Keratinocyte (primary cell): ENCODE data around the gene ERBB2. TPM values are rescaled to one million over a fixed set of nuclear protein-coding genes. Genes with fewer than 3 reads are reported as not detected.

Experiments used
- DNase-seq: peaks from one replicate; pipeline ENCODE4 v3.0.0-alpha.2; 2011; ENCODE audit warnings: low read depth, missing footprints, low spot score
- FAIRE-seq: peaks from 2 replicates; lab custom pipeline; 2011; peaks lifted over from hg19 to GRCh38; lab: Jason Lieb, UNC
- H2AFZ ChIP-seq: 2 replicates; pipeline ENCODE4 v1.6.0; 2012; ENCODE audit warnings: low read length, control low read depth, inconsistent platforms; ENCODE audit not compliant: control insufficient read depth
- H3K27ac ChIP-seq: 2 replicates; pipeline ENCODE4 v1.5.1; 2011; ENCODE audit warnings: low read length; ENCODE audit not compliant: control insufficient read depth, insufficient read depth
- H3K27me3 ChIP-seq: 3 replicates; pipeline ENCODE4 v1.6.0; 2011; ENCODE audit warnings: low read length; ENCODE audit not compliant: control insufficient read depth, insufficient read depth; ENCODE audit errors: extremely low read depth
- H3K36me3 ChIP-seq, 2 experiments: 2 replicates in 1 of 2; 3 replicates in 1 of 2; pipeline ENCODE4 v1.5.1; 2011; ENCODE audit warnings: low read length in 2 of 2, mild to moderate bottlenecking in 1 of 2; ENCODE audit not compliant: control insufficient read depth in 2 of 2, insufficient read depth in 2 of 2; ENCODE audit errors: extremely low read depth in 1 of 2
- H3K4me1 ChIP-seq: 3 replicates; pipeline ENCODE4 v1.5.1; 2011; ENCODE audit warnings: low read length; ENCODE audit not compliant: control insufficient read depth, insufficient read depth; ENCODE audit errors: extremely low read depth
- H3K4me2 ChIP-seq: 3 replicates; pipeline ENCODE4 v1.6.0; 2011; ENCODE audit warnings: low read depth, low read length; ENCODE audit not compliant: control insufficient read depth, insufficient read depth; ENCODE audit errors: extremely low read depth
- H3K4me3 ChIP-seq, 3 experiments: fragments of 200-600 bp in 1 of 3; sonication (generic) in 1 of 3; 2 replicates in 2 of 3; 3 replicates in 1 of 3; pipeline ENCODE4 v1.5.1; 2011 to 2016; ENCODE audit warnings: low read length in 3 of 3, mild to moderate bottlenecking in 3 of 3, control low read depth in 2 of 3, inconsistent platforms in 1 of 3, low read depth in 1 of 3, mixed read lengths in 1 of 3, mixed run types in 1 of 3, moderate library complexity in 1 of 3; ENCODE audit not compliant: control insufficient read depth in 2 of 3, insufficient read depth in 2 of 3; ENCODE audit errors: extremely low read depth in 1 of 3
- H3K79me2 ChIP-seq: 2 replicates; pipeline ENCODE4 v1.6.0; 2012; ENCODE audit warnings: low read length; ENCODE audit not compliant: control insufficient read depth, insufficient read depth
- H3K9ac ChIP-seq: 3 replicates; pipeline ENCODE4 v1.6.0; 2011; ENCODE audit warnings: low read length; ENCODE audit not compliant: control insufficient read depth, insufficient read depth; ENCODE audit errors: extremely low read depth
- H3K9me1 ChIP-seq: 3 replicates; pipeline ENCODE4 v1.6.0; 2011; ENCODE audit warnings: low read length; ENCODE audit not compliant: control insufficient read depth, insufficient read depth; ENCODE audit errors: extremely low read depth
- H3K9me3 ChIP-seq: 2 replicates; pipeline ENCODE4 v1.5.1; 2012; ENCODE audit warnings: low read depth, low read length; ENCODE audit not compliant: control insufficient read depth
- H4K20me1 ChIP-seq: 3 replicates; pipeline ENCODE4 v1.6.0; 2011; ENCODE audit warnings: low read length; ENCODE audit not compliant: control insufficient read depth, insufficient read depth; ENCODE audit errors: extremely low read depth
- EZH2 ChIP-seq: IDR thresholded peaks from one replicate; pipeline ENCODE4 v1.6.1; 2012; ENCODE audit warnings: inconsistent platforms, mild to moderate bottlenecking, low read length, moderate library complexity
- dilution Hi-C: fragments of 300-500 bp; cut with MboI; formaldehyde crosslinking; loops from one replicate; pipeline ENCODE4 v1.7.0; 2020; ENCODE audit warnings: low sequenced_read_pairs; ENCODE audit not compliant: extremely low pct_ligation_motif_present
- polyA plus RNA-seq, 5 experiments: library from polyadenylated mRNA; depleted of rRNA in 3 of 5; stranded (reverse) in 3 of 5; stranded (forward) in 1 of 5; unstranded in 1 of 5; fragments of >200 nt; gene quantifications; 1 replicate in 1 of 5; 2 replicates in 3 of 5; 3 replicates in 1 of 5; pipeline versions ENCODE4 v1.2.1 to v1.2.3, GENCODE V29; 2011 to 2012; ENCODE audit warnings: missing spikeins in 2 of 5, low read depth in 1 of 5, low replicate concordance in 1 of 5
- TF ChIP-seq, protein P1 (sequence below), 3 experiments: IDR thresholded peaks in 1 of 3; conservative IDR thresholded peaks in 1 of 3; optimal IDR thresholded peaks in 1 of 3; 2 replicates in 2 of 3; 3 replicates in 1 of 3; pipeline versions ENCODE3 to v1.5.1; 2011; ENCODE audit warnings: low read length in 3 of 3, mild to moderate bottlenecking in 3 of 3, moderate library complexity in 2 of 3, control low read depth in 1 of 3, inconsistent platforms in 1 of 3; ENCODE audit not compliant: insufficient read depth in 2 of 3; ENCODE audit errors: extremely low read depth in 1 of 3

Gene ERBB2
- polyA plus RNA-seq, 1 donor (not counting 4 experiments of a cell fraction or from before 2014, with no cell fraction given) = 21.4 TPM

DNA sequence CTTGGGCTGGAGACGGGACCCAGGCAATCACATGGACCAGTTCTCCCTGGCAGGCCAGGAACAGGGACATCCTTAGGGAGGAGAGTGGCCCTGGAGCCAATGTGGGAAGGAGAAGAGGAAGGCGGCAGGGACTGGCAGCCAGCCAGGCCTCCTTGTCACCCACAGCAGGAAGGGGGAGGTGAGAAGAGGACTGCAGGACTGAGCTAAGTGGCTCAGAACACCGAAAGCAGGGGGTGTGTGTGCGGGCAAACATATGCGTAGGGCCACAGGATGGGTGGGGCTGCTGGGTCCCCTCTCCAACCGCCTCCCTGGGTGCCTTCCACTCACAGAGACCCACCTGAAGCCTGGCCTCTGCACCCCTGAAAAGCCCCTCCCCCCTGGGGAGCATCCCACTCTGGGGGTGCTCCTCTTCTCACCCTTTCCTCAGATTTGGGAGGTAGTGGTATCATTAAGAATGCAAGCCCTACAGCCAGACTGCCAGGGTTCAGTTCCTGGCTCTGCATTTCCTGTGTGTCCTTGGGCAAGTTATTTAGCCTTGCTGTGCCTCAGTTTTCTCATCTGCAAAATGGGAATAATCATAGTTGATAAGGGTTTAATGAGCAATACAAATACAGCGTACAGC, 23.6 kb upstream of the ERBB2 start:
- FAIRE-seq (no peak), DNase-seq (no peak)
- H2AFZ ChIP-seq = no peak overlapping the region
- no peaks in the 10 kb centered on the region for H3K9me3 ChIP-seq
- dilution Hi-C loops = no loop called here
- no peak overlapping the region for H3K4me3 ChIP-seq
- no peaks in the 10 kb centered on the region for H3K36me3 ChIP-seq
- H3K4me2 ChIP-seq = no peak overlapping the region
- H3K4me1 ChIP-seq = no peaks in the 10 kb centered on the region
- no peaks in the 10 kb centered on the region for H3K79me2 ChIP-seq
- H4K20me1 ChIP-seq = no peaks in the 10 kb centered on the region
- TF ChIP-seq, protein P1, sequence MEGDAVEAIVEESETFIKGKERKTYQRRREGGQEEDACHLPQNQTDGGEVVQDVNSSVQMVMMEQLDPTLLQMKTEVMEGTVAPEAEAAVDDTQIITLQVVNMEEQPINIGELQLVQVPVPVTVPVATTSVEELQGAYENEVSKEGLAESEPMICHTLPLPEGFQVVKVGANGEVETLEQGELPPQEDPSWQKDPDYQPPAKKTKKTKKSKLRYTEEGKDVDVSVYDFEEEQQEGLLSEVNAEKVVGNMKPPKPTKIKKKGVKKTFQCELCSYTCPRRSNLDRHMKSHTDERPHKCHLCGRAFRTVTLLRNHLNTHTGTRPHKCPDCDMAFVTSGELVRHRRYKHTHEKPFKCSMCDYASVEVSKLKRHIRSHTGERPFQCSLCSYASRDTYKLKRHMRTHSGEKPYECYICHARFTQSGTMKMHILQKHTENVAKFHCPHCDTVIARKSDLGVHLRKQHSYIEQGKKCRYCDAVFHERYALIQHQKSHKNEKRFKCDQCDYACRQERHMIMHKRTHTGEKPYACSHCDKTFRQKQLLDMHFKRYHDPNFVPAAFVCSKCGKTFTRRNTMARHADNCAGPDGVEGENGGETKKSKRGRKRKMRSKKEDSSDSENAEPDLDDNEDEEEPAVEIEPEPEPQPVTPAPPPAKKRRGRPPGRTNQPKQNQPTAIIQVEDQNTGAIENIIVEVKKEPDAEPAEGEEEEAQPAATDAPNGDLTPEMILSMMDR (optimal IDR thresholded peaks at IDR 0.05 in 1 of 3, IDR thresholded peaks at IDR 0.05 in 1 of 3, conservative IDR thresholded peaks at IDR 0.05 in 1 of 3; ENCODE audit: extremely low read depth in 1 of 3, insufficient read depth in 2 of 3, low read length in 3 of 3) = no peak
- no peak for TF ChIP-seq EZH2
- H3K9me1 ChIP-seq = no peaks in the 10 kb centered on the region
- H3K27me3 ChIP-seq = peaks cover 5% of the 10 kb centered on the region
- H3K27ac ChIP-seq = no peak overlapping the region
- no peak overlapping the region for H3K9ac ChIP-seq

DNA sequence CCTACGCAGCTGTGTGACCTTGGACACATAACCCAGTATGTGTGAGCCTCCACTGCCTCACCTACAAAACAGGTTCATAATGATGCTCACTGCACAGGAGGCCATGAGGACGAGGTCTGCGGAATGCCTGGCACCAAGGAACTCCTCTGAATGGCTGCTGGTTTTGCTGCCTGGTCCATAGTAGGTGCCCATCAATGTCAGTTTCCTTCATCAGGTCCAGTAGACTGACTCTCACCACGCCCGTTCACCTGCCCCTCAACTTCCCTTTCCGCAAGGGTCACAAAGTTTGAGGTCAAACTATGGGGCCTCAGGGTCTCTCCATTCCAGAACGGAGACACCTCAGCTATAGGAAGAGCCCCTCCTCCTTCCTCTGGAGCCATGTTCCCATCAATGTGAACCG, 22.8 kb upstream of the ERBB2 start:
- H3K9me1 ChIP-seq = no peaks in the 10 kb centered on the region
- H3K9me3 ChIP-seq = no peaks in the 10 kb centered on the region
- no peak overlapping the region for H3K4me2 ChIP-seq
- DNase-seq (no peak), FAIRE-seq (no peak)
- no peak for TF ChIP-seq EZH2
- TF ChIP-seq, protein P1 (optimal IDR thresholded peaks at IDR 0.05 in 1 of 3, IDR thresholded peaks at IDR 0.05 in 1 of 3, conservative IDR thresholded peaks at IDR 0.05 in 1 of 3; ENCODE audit: extremely low read depth in 1 of 3, insufficient read depth in 2 of 3, low read length in 3 of 3) = no peak
- no peak overlapping the region for H3K27ac ChIP-seq
- no peaks in the 10 kb centered on the region for H4K20me1 ChIP-seq
- dilution Hi-C loops = no loop called here
- H3K4me3 ChIP-seq = no peak overlapping the region
- H3K9ac ChIP-seq = no peak overlapping the region
- no peak overlapping the region for H2AFZ ChIP-seq
- no peaks in the 10 kb centered on the region for H3K79me2 ChIP-seq
- H3K36me3 ChIP-seq = no peaks in the 10 kb centered on the region
- H3K27me3 ChIP-seq = no peaks in the 10 kb centered on the region
- no peaks in the 10 kb centered on the region for H3K4me1 ChIP-seq
